H9 (cell line): ENCODE results near the gene CAPN3. TPM values are rescaled to one million over a fixed set of nuclear protein-coding genes. Genes with fewer than 3 reads are reported as not detected.

Experiments used
- DNase-seq: peaks from one replicate; pipeline ENCODE4 v3.0.0-alpha.2; 2017
- H2AFZ ChIP-seq: one replicate; pipeline ENCODE4 v1.6.1; 2013; ENCODE audit warnings: mild to moderate bottlenecking, low read length, control low read depth, moderate library complexity
- H2AK5ac ChIP-seq: 2 replicates; pipeline ENCODE4 v1.6.1; 2013; ENCODE audit warnings: low read length, control low read depth, mixed read lengths; ENCODE audit not compliant: insufficient read length
- H2BK120ac ChIP-seq: one replicate; pipeline ENCODE4 v1.6.1; 2013; ENCODE audit warnings: low read depth, mild to moderate bottlenecking, low read length, control low read depth, inconsistent platforms; ENCODE audit not compliant: poor library complexity, severe bottlenecking
- H2BK12ac ChIP-seq: 2 replicates; pipeline ENCODE4 v1.6.1; 2013; ENCODE audit warnings: low read length, control low read depth, mixed read lengths, low read depth; ENCODE audit not compliant: insufficient read length
- H2BK15ac ChIP-seq: 2 replicates; pipeline ENCODE4 v1.6.1; 2013; ENCODE audit warnings: low read depth, low read length, control low read depth
- H2BK20ac ChIP-seq: one replicate; pipeline ENCODE4 v1.6.1; 2013; ENCODE audit warnings: low read depth, mild to moderate bottlenecking, low read length, control low read depth, inconsistent platforms; ENCODE audit not compliant: poor library complexity, severe bottlenecking
- H2BK5ac ChIP-seq: 2 replicates; pipeline ENCODE4 v1.6.1; 2013; ENCODE audit warnings: low read length, control low read depth, mixed read lengths; ENCODE audit not compliant: insufficient read length
- H3K14ac ChIP-seq: 2 replicates; pipeline ENCODE4 v1.6.1; 2013; ENCODE audit warnings: low read length, control low read depth; ENCODE audit not compliant: insufficient read depth
- H3K18ac ChIP-seq: 2 replicates; pipeline ENCODE4 v1.6.1; 2013; ENCODE audit warnings: low read depth, mild to moderate bottlenecking, mixed read lengths, low read length, control low read depth; ENCODE audit not compliant: insufficient read length
- H3K23ac ChIP-seq: 2 replicates; pipeline ENCODE4 v1.6.1; 2013; ENCODE audit warnings: low read length, control low read depth, mixed read lengths, low read depth; ENCODE audit not compliant: insufficient read length
- H3K23me2 ChIP-seq: 2 replicates; pipeline ENCODE4 v1.6.1; 2013; ENCODE audit warnings: low read depth, mild to moderate bottlenecking, mixed read lengths, low read length, control low read depth; ENCODE audit not compliant: insufficient read length, poor library complexity, severe bottlenecking
- H3K27ac ChIP-seq: 2 replicates; pipeline ENCODE4 v1.5.1; 2013; ENCODE audit warnings: low read length, control low read depth, mixed read lengths, low read depth; ENCODE audit not compliant: insufficient read length
- H3K27me3 ChIP-seq: 2 replicates; pipeline ENCODE4 v1.6.1; 2013; ENCODE audit warnings: low read length, control low read depth, inconsistent platforms; ENCODE audit not compliant: insufficient read depth
- H3K4ac ChIP-seq: 2 replicates; pipeline ENCODE4 v1.6.1; 2013; ENCODE audit warnings: low read depth, mild to moderate bottlenecking, control low read depth, inconsistent platforms, low read length, moderate library complexity
- H3K4me1 ChIP-seq: 2 replicates; pipeline ENCODE4 v1.6.1; 2013; ENCODE audit warnings: low read length, control low read depth, inconsistent platforms; ENCODE audit not compliant: insufficient read depth
- H3K4me2 ChIP-seq: 2 replicates; pipeline ENCODE4 v1.6.1; 2013; ENCODE audit warnings: low read length, control low read depth, mixed read lengths; ENCODE audit not compliant: insufficient read length, insufficient read depth
- H3K56ac ChIP-seq: 2 replicates; pipeline ENCODE4 v1.6.1; 2013; ENCODE audit warnings: low read depth, mild to moderate bottlenecking, mixed read lengths, low read length, control low read depth; ENCODE audit not compliant: insufficient read length
- H3K79me1 ChIP-seq: 2 replicates; pipeline ENCODE4 v1.6.1; 2013; ENCODE audit warnings: low read depth, mild to moderate bottlenecking, moderate library complexity, low read length, control low read depth, inconsistent platforms; ENCODE audit not compliant: insufficient read depth, poor library complexity, severe bottlenecking
- H3K79me2 ChIP-seq: 2 replicates; pipeline ENCODE4 v1.6.1; 2013; ENCODE audit warnings: low read length, control low read depth, inconsistent platforms; ENCODE audit not compliant: insufficient read depth
- H3K9ac ChIP-seq: 2 replicates; pipeline ENCODE4 v1.6.1; 2013; ENCODE audit warnings: low read length, control low read depth, mixed read lengths; ENCODE audit not compliant: insufficient read length; ENCODE audit errors: extremely low read depth
- H3K9me3 ChIP-seq: one replicate; pipeline ENCODE4 v1.6.1; 2013; ENCODE audit warnings: low read depth, low read length, inconsistent platforms; ENCODE audit not compliant: control insufficient read depth
- H3T11ph ChIP-seq: one replicate; pipeline ENCODE4 v1.6.1; 2013; ENCODE audit warnings: mild to moderate bottlenecking, low read length, control low read depth, inconsistent platforms
- H4K20me1 ChIP-seq: one replicate; pipeline ENCODE4 v1.6.1; 2013; ENCODE audit not compliant: control insufficient read depth, insufficient read length, insufficient read depth
- H4K5ac ChIP-seq: 2 replicates; pipeline ENCODE4 v1.6.1; 2013; ENCODE audit warnings: low read depth, mild to moderate bottlenecking, mixed read lengths, low read length, control low read depth; ENCODE audit not compliant: insufficient read length
- H4K8ac ChIP-seq: replicated peaks from 2 replicates; pipeline ENCODE4 v1.6.1; 2013; ENCODE audit warnings: low read length, control low read depth, mixed read lengths, low read depth; ENCODE audit not compliant: insufficient read length
- H4K91ac ChIP-seq: 2 replicates; pipeline ENCODE4 v1.6.1; 2013; ENCODE audit warnings: low read depth, mild to moderate bottlenecking, moderate library complexity, mixed read lengths, low read length, control low read depth; ENCODE audit not compliant: insufficient read length
- H3K27ac Mint-ChIP-seq, 3 experiments: 2 replicates in 2 of 3; 3 replicates in 1 of 3; pipeline ENCODE4 v1.8.0; 2020 to 2021; ENCODE audit warnings: mixed read lengths in 3 of 3, mild to moderate bottlenecking in 1 of 3, moderate library complexity in 1 of 3
- H3K27me3 Mint-ChIP-seq: 2 replicates; pipeline ENCODE4 v1.8.0; 2021; ENCODE audit warnings: low read depth, mild to moderate bottlenecking, moderate library complexity, mixed read lengths
- H3K36me3 Mint-ChIP-seq, 3 experiments: 2 replicates in 2 of 3; 3 replicates in 1 of 3; pipeline ENCODE4 v1.8.0; 2020 to 2021; ENCODE audit warnings: low read depth in 3 of 3, mixed read lengths in 3 of 3; ENCODE audit not compliant: insufficient read depth in 1 of 3
- H3K4me1 Mint-ChIP-seq, 2 experiments: 2 replicates each; pipeline ENCODE4 v1.8.0; 2020; ENCODE audit warnings: mixed read lengths in 2 of 2
- H3K4me3 Mint-ChIP-seq, 2 experiments: 2 replicates in 1 of 2; 3 replicates in 1 of 2; pipeline ENCODE4 v1.8.0; 2020 to 2021; ENCODE audit warnings: mild to moderate bottlenecking in 2 of 2, mixed read lengths in 2 of 2, moderate library complexity in 1 of 2
- H3K9me3 Mint-ChIP-seq, 2 experiments: 2 replicates in 1 of 2; 3 replicates in 1 of 2; pipeline ENCODE4 v1.8.0; 2020; ENCODE audit warnings: mild to moderate bottlenecking in 2 of 2, mixed read lengths in 2 of 2, moderate library complexity in 1 of 2
- WGBS: extraction: QIAGEN DNeasy Blood & Tissue Kit; methylation state at CpG from one replicate; pipeline ENCODE4 v1.1.7; 2013; ENCODE audit warnings: missing lambda C conversion rate, low lambda C conversion rate, mixed read lengths; ENCODE audit not compliant: insufficient read length; ENCODE audit errors: extremely low coverage; 5-methylcytosine and 5-hydroxymethylcytosine counted together
- total RNA-seq: library from RNA; stranded (reverse); gene quantifications from 2 replicates; pipeline ENCODE4 v1.2.1, GENCODE V29; 2021
- TF ChIP-seq, protein P1 (sequence below): fragments of 200-600 bp; sonication (generic); conservative IDR thresholded peaks from 3 replicates; pipeline ENCODE4 v1.8.0; 2021; ENCODE audit warnings: antibody characterized with exemption, mild to moderate bottlenecking

Gene CAPN3
- total RNA-seq, 1 experiment from 2014 or later: 0.31 TPM

DNA sequence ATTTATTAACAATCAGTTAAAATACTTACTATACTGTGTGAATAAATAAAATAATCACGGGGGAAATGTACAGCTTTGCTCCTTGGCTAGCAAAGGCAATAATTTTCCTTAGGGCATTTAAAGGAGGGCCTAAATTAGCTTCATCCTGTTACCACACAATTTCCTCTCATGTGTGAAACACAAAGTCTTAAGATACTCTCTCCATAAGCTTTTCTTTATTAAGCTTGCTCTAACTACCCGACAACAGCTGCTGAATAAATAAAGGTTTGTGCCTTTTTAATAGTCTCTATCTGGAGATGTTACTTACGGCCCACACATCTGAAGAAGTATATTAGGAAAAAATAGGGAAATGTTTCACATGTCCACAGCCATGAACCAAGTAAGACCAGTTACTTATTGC is 102.0 kb downstream of the CAPN3 start:
- DNase-seq: no peak
- Histone ChIP-seq H3K27me3 (no peaks in the 10 kb centered on the region), H3K56ac (no peak overlapping the region), H3K27ac (no peak overlapping the region), H3K9me3 (no peaks in the 10 kb centered on the region), H4K5ac (no peak overlapping the region), H3K23me2 (no peaks in the 10 kb centered on the region), H3K23ac (no peak overlapping the region), H3K79me2 (no peaks in the 10 kb centered on the region), H3K4ac (no peak overlapping the region), H3K79me1 (no peaks in the 10 kb centered on the region), H2BK5ac (no peak overlapping the region), H4K20me1 (no peaks in the 10 kb centered on the region), H2AK5ac (no peak overlapping the region), H3T11ph (no peak overlapping the region), H2BK15ac (no peak overlapping the region), H3K9ac (no peak overlapping the region), H4K91ac (no peak overlapping the region), H3K4me2 (no peak overlapping the region), H2BK120ac (no peak overlapping the region), H2BK12ac (no peak overlapping the region), H2AFZ (no peak overlapping the region), H4K8ac (no peak overlapping the region), H3K4me1 (peaks cover 2% of the 10 kb centered on the region; the same call in 1 of the 2 replicates), H3K18ac (no peak overlapping the region), H2BK20ac (no peak overlapping the region), H3K14ac (no peak overlapping the region)
- no peak overlapping the region for H3K4me3 Mint-ChIP-seq
- H3K36me3 Mint-ChIP-seq: peaks cover 4 to 19% (median 11%) of the 10 kb centered on the region in 3 experiments
- no peak overlapping the region for H3K27ac Mint-ChIP-seq
- H3K4me1 Mint-ChIP-seq: peaks cover 17% of the 10 kb centered on the region in 2 experiments
- TF ChIP-seq, protein P1, sequence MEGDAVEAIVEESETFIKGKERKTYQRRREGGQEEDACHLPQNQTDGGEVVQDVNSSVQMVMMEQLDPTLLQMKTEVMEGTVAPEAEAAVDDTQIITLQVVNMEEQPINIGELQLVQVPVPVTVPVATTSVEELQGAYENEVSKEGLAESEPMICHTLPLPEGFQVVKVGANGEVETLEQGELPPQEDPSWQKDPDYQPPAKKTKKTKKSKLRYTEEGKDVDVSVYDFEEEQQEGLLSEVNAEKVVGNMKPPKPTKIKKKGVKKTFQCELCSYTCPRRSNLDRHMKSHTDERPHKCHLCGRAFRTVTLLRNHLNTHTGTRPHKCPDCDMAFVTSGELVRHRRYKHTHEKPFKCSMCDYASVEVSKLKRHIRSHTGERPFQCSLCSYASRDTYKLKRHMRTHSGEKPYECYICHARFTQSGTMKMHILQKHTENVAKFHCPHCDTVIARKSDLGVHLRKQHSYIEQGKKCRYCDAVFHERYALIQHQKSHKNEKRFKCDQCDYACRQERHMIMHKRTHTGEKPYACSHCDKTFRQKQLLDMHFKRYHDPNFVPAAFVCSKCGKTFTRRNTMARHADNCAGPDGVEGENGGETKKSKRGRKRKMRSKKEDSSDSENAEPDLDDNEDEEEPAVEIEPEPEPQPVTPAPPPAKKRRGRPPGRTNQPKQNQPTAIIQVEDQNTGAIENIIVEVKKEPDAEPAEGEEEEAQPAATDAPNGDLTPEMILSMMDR: no peak
- H3K27me3 Mint-ChIP-seq: no peaks in the 10 kb centered on the region
- H3K9me3 Mint-ChIP-seq: no peaks in the 10 kb centered on the region; a peak in 1 of 5 replicates
- no CpG with 5 or more reads among the region's 3 CpGs for WGBS

Other genes starting within 250 kb of the CAPN3 start
- not detected in 2 replicates for gene PLA2G4F, start 202.9 kb upstream of the CAPN3 start, total RNA-seq
- gene VPS39, start 151.2 kb upstream of the CAPN3 start, total RNA-seq: 43.7 and 48.6 TPM in 2 replicates
- gene GANC, start 86.3 kb upstream of the CAPN3 start, total RNA-seq: 15.8 and 18.4 TPM in 2 replicates
- 43.3 and 46.7 TPM in 2 replicates for gene TMEM87A, start 86.1 kb upstream of the CAPN3 start, total RNA-seq
- gene ZNF106, start 131.6 kb downstream of the CAPN3 start, total RNA-seq: 50.8 and 55.0 TPM in 2 replicates
- gene SNAP23, start 136.1 kb downstream of the CAPN3 start, total RNA-seq: 55.2 and 63.2 TPM in 2 replicates
- gene LRRC57, start 189.3 kb downstream of the CAPN3 start, total RNA-seq: 18.7 and 20.9 TPM in 2 replicates
- gene HAUS2, start 189.3 kb downstream of the CAPN3 start, total RNA-seq: 42.5 and 42.8 TPM in 2 replicates
- 5.1 and 6.9 TPM in 2 replicates for gene STARD9, start 216.1 kb downstream of the CAPN3 start, total RNA-seq